ENCODE results near the gene ARMC9. TPM values are rescaled to one million over a fixed set of nuclear protein-coding genes. Genes with fewer than 3 reads are reported as not detected.
"Not testable (repeated sequence)": the region's sequence is repeated elsewhere in the genome, so short reads cannot be mapped to it uniquely, and the experiment has no call there.

ARMC9 gene
- total RNA-seq, 1 donor from 2014 or later, result 3.3 TPM

GRCh38 chr2:231177156-231178025 is 21.0 kb upstream of the ARMC9 start:
- no peaks in the 10 kb centered on the region for H3K27me3 ChIP-seq
- no peak overlapping the region for H3K27ac ChIP-seq
- H3K36me3 ChIP-seq, result peaks cover 4 to 21% of the 10 kb centered on the region in 2 donors
- H3K4me1 ChIP-seq, result peaks cover 3 to 13% of the 10 kb centered on the region in 2 donors
- H3K9me3 ChIP-seq, result no peaks in the 10 kb centered on the region
- no peak for DNase-seq (ENCODE audit: low spot score in 2 of 2)
- intact Hi-C loops (cut with DNase I), result no loop called here
- no peak for TF ChIP-seq CTCF (IDR thresholded peaks at IDR 0.05)
- no peak overlapping the region for H3K4me3 ChIP-seq

GRCh38 chr2:231178805-231179204 is 19.6 kb upstream of the ARMC9 start:
- H3K4me3 ChIP-seq; DNase-seq (ENCODE audit: low spot score in 2 of 2); H3K27me3 ChIP-seq; H3K27ac ChIP-seq; H3K9me3 ChIP-seq; intact Hi-C loops (cut with DNase I): not testable (repeated sequence)
- Histone ChIP-seq H3K4me1 (peaks cover 6 to 13% of the 10 kb centered on the region in 2 donors), H3K36me3 (peaks cover 4 to 13% of the 10 kb centered on the region in 2 donors)

- peaks cover 21 to 37% of the 10 kb centered on the region in 2 donors for H3K4me1 ChIP-seq
- no peaks in the 10 kb centered on the region for H3K9me3 ChIP-seq
- H3K27ac ChIP-seq, result peak overlapping the region; percentile 63 to 87
- intact Hi-C loops (cut with DNase I), result loop anchor here (10.0 kb wide), 1 partner anchor 423 kb away; no protein-coding TSS in a partner anchor
- H3K36me3 ChIP-seq, result no peaks in the 10 kb centered on the region
- no peak overlapping the region for H3K4me3 ChIP-seq
- DNase-seq (ENCODE audit: low spot score in 2 of 2), result peak; percentile 75 to 89
- H3K27me3 ChIP-seq, result no peaks in the 10 kb centered on the region
- TF ChIP-seq CTCF (IDR thresholded peaks at IDR 0.05), result peak in 2 of 3 experiments; percentile 6 to 14
Measured at GRCh38 chr2:231181860-231182512, 16.4 kb upstream of the ARMC9 start.

- peaks cover 24 to 41% of the 10 kb centered on the region in 2 donors for H3K4me1 ChIP-seq
Measured at GRCh38 chr2:231182513-231182899, 15.9 kb upstream of the ARMC9 start.

GRCh38 chr2:231183851-231184250 is 14.6 kb upstream of the ARMC9 start:
- H3K9me3 ChIP-seq, result no peaks in the 10 kb centered on the region
- H3K4me1 ChIP-seq, result peaks cover 24 to 49% of the 10 kb centered on the region in 2 donors
- H3K4me3 ChIP-seq, result no peak overlapping the region
- peak overlapping the region in 1 of 2 donors; percentile 96 for H3K27ac ChIP-seq
- intact Hi-C loops (cut with DNase I), result loop anchor here (10.0 kb wide), 1 partner anchor 421 kb away; no protein-coding TSS in a partner anchor
- no peak for DNase-seq (ENCODE audit: low spot score in 2 of 2)
- H3K36me3 ChIP-seq, result no peaks in the 10 kb centered on the region
- H3K27me3 ChIP-seq, result no peaks in the 10 kb centered on the region
- TF ChIP-seq CTCF (IDR thresholded peaks at IDR 0.05), result no peak

More at GRCh38 chr2:231182513-231182899, 15.9 kb upstream of the ARMC9 start:
- H3K27me3 ChIP-seq, result no peaks in the 10 kb centered on the region
- intact Hi-C loops (cut with DNase I), result loop anchor here (10.0 kb wide), 1 partner anchor 422 kb away; no protein-coding TSS in a partner anchor
- H3K9me3 ChIP-seq, result no peaks in the 10 kb centered on the region
- no peak overlapping the region for H3K4me3 ChIP-seq
- peak overlapping the region; percentile 63 to 87 for H3K27ac ChIP-seq
- TF ChIP-seq CTCF (IDR thresholded peaks at IDR 0.05), result no peak
- DNase-seq (ENCODE audit: low spot score in 2 of 2), result no peak
- no peaks in the 10 kb centered on the region for H3K36me3 ChIP-seq

GRCh38 chr2:231184319-231184718 is 14.1 kb upstream of the ARMC9 start:
- Histone ChIP-seq H3K4me3 (no peak overlapping the region), H3K36me3 (no peaks in the 10 kb centered on the region), H3K27me3 (no peaks in the 10 kb centered on the region), H3K27ac (peak overlapping the region in 1 of 2 donors; percentile 96), H3K4me1 (peaks cover 28 to 54% of the 10 kb centered on the region in 2 donors), H3K9me3 (no peaks in the 10 kb centered on the region)
- intact Hi-C loops (cut with DNase I), result loop anchor here (10.0 kb wide), 1 partner anchor 420 kb away; no protein-coding TSS in a partner anchor
- TF ChIP-seq CTCF (IDR thresholded peaks at IDR 0.05), result no peak
- no peak for DNase-seq (ENCODE audit: low spot score in 2 of 2)
